Colonic mucosa (tissue), 4 donors: ENCODE results near the gene SNUPN. TPM values are rescaled to one million over a fixed set of nuclear protein-coding genes. Genes with fewer than 3 reads are reported as not detected.

Experiments used
- DNase-seq: peaks from one replicate; pipeline ENCODE4 v3.0.0-alpha.2; 2020
- H3K27ac ChIP-seq: fragments of 200-600 bp; one replicate; pipeline ENCODE4 v1.8.0; 2021
- H3K27me3 ChIP-seq: fragments of 200-600 bp; one replicate; pipeline ENCODE4 v1.8.0; 2021
- H3K36me3 ChIP-seq: fragments of 200-600 bp; one replicate; pipeline ENCODE4 v1.8.0; 2021
- H3K4me1 ChIP-seq: fragments of 200-600 bp; one replicate; pipeline ENCODE4 v1.8.0; 2021; ENCODE audit warnings: mild to moderate bottlenecking
- H3K4me3 ChIP-seq: fragments of 200-600 bp; one replicate; pipeline ENCODE4 v1.8.0; 2021
- H3K9ac ChIP-seq, 2 donors: one replicate each; pipeline ENCODE4 v1.7.0; 2013; ENCODE audit warnings: control low read depth in 2 of 2, low read depth in 2 of 2, low read length in 2 of 2
- H3K9me3 ChIP-seq: fragments of 200-600 bp; one replicate; pipeline ENCODE4 v1.8.0; 2021
- CTCF ChIP-seq: fragments of 200-600 bp; IDR thresholded peaks from one replicate; pipeline ENCODE4 v1.8.0; 2022; ENCODE audit warnings: antibody characterized with exemption, mild to moderate bottlenecking
- intact Hi-C: fragments of 100-400 bp; cut with DNase I; formaldehyde crosslinking; loops from one replicate; pipeline ENCODE4 v1.14.1; 2022
- total RNA-seq, 2 donors: library from RNA; stranded (reverse); fragmentation: NEBNext Ultra II Directional in 1 of 2; extraction: Animal tissue kit (Norgen Biotek cat#: 25700) in 1 of 2; gene quantifications; one replicate each; pipeline ENCODE4 v1.2.1, GENCODE V29; 2021
- donor health status: healthy.
- donor health status: DM: no; HTN: no; CAD: no.
- donor health status: DM: no; HTN: no; CAD: no.

SNUPN gene
- total RNA-seq, 2 donors from 2014 or later = 19.1 to 20.7 TPM

GRCh38 chr15:75644376-75644775, 18.9 kb upstream of the SNUPN start:
- TF ChIP-seq CTCF = no peak
- no peak overlapping the region for H3K4me3 ChIP-seq
- no peaks in the 10 kb centered on the region for H3K36me3 ChIP-seq
- intact Hi-C loops = loop anchor here (10.0 kb wide), 1 partner anchor 280 kb away; the partner anchor contains the start of gene MAN2C1
- no peaks in the 10 kb centered on the region for H3K27me3 ChIP-seq
- peaks cover under 1% of the 10 kb centered on the region for H3K4me1 ChIP-seq
- H3K9me3 ChIP-seq = no peaks in the 10 kb centered on the region
- DNase-seq = no peak
- no peak overlapping the region for H3K27ac ChIP-seq
- H3K9ac ChIP-seq = no peak overlapping the region

- no peak for DNase-seq
- peaks cover 10% of the 10 kb centered on the region for H3K4me1 ChIP-seq
Observed at GRCh38 chr15:75641603-75642002, 16.1 kb upstream of the SNUPN start.

GRCh38 chr15:75641179-75641503, 15.6 kb upstream of the SNUPN start:
- Histone ChIP-seq H3K4me1 (peaks cover 10% of the 10 kb centered on the region), H3K36me3 (no peaks in the 10 kb centered on the region), H3K4me3 (no peak overlapping the region), H3K9me3 (no peaks in the 10 kb centered on the region), H3K9ac (no peak overlapping the region), H3K27ac (peak overlapping the region; percentile 90), H3K27me3 (no peaks in the 10 kb centered on the region)
- intact Hi-C loops = loop anchor here (10.0 kb wide), 1 partner anchor 276 kb away; the partner anchor contains the start of gene MAN2C1
- DNase-seq = no peak
- no peak for TF ChIP-seq CTCF

More at GRCh38 chr15:75641603-75642002, 16.1 kb upstream of the SNUPN start:
- Histone ChIP-seq H3K36me3 (no peaks in the 10 kb centered on the region), H3K4me3 (no peak overlapping the region), H3K27me3 (no peaks in the 10 kb centered on the region), H3K9me3 (no peaks in the 10 kb centered on the region), H3K9ac (no peak overlapping the region), H3K27ac (no peak overlapping the region)
- intact Hi-C loops = loop anchor here (10.0 kb wide), 1 partner anchor 277 kb away; the partner anchor contains the start of gene MAN2C1
- TF ChIP-seq CTCF = no peak

- no peak for DNase-seq
- Histone ChIP-seq H3K4me3 (peak overlapping the region; percentile 61), H3K9ac (peak overlapping the region; percentile 74 to 97), H3K36me3 (no peaks in the 10 kb centered on the region), H3K27ac (peak overlapping the region; percentile 90), H3K9me3 (no peaks in the 10 kb centered on the region), H3K27me3 (no peaks in the 10 kb centered on the region), H3K4me1 (peaks cover 10% of the 10 kb centered on the region)
- no peak for TF ChIP-seq CTCF
- intact Hi-C loops = loop anchor here (10.0 kb wide), 1 partner anchor 276 kb away; the partner anchor contains the start of gene MAN2C1
Observed at GRCh38 chr15:75640483-75641178, 15.1 kb upstream of the SNUPN start.

GRCh38 chr15:75639709-75640482, 14.4 kb upstream of the SNUPN start, which contains the start of gene IMP3:
Gene IMP3, minus strand, starts transcription at chr15:75640224. Its CDS starts 56 bp downstream, at chr15:75640168.
- no peaks in the 10 kb centered on the region for H3K36me3 ChIP-seq
- peaks cover 10% of the 10 kb centered on the region for H3K4me1 ChIP-seq
- H3K27me3 ChIP-seq = no peaks in the 10 kb centered on the region
- no peak for TF ChIP-seq CTCF
- H3K4me3 ChIP-seq = peak within 1 kb of the TSS; percentile 61
- H3K9ac ChIP-seq = peak within 1 kb of the TSS; percentile 90 to 97
- peak within 1 kb of the TSS; percentile 90 for H3K27ac ChIP-seq
- intact Hi-C loops = loop anchor here (5.0 to 10.0 kb wide), 2 partner anchors 37 to 275 kb away; partner anchors contain the start of gene MAN2C1
- no peaks in the 10 kb centered on the region for H3K9me3 ChIP-seq
- DNase-seq = peak; percentile 96
